A549 (cell line): Measurements from ENCODE around the gene RSPH4A. TPM values are rescaled to one million over a fixed set of nuclear protein-coding genes. Genes with fewer than 3 reads are reported as not detected.
A peak's percentile ranks its signal among the peaks of the same experiment; 100 is the strongest.

Experiments
- ATAC-seq, 2 experiments: fragments of 200-7000 bp in 1 of 2; fragments of >200 bp in 1 of 2; cut with Nextera tagmentation in 1 of 2; cut with Tn5 transposase in 1 of 2; 3 replicates each; pipeline versions ENCODE4 v1.8.0 to v1.9.1; 2018 to 2020; ENCODE audit warnings: mild to moderate bottlenecking in 1 of 2, moderate library complexity in 1 of 2
- CTCF ChIA-PET: fragments of 300-600 bp; sonication (Branson Sonifier 250); formaldehyde crosslinking; extraction: SDS; loops from one replicate; lab custom pipeline; 2021; ENCODE audit warnings: antibody characterized with exemption, inconsistent platforms; lab: Yijun Ruan, JAX
- POLR2A ChIA-PET: fragments of 350-600 bp; formaldehyde crosslinking; extraction: SDS; loops from one replicate; lab custom pipeline; 2021; ENCODE audit warnings: antibody characterized with exemption, inconsistent platforms; lab: Yijun Ruan, JAX
- DNase-seq, 2 experiments: peaks; one replicate each; pipeline versions ENCODE4 v3.0.0 to v3.0.0-alpha.2; 2011 to 2016; ENCODE audit warnings: low read depth in 1 of 2, low spot score in 1 of 2
- FAIRE-seq: peaks from 2 replicates; lab custom pipeline; 2011; peaks lifted over from hg19 to GRCh38; lab: Jason Lieb, UNC
- H3K27ac ChIP-seq, 2 experiments: fragments of >200 bp; sonication (Bioruptor Twin); formaldehyde crosslinking; 3 replicates each; pipeline ENCODE4 v1.5.1; 2016 to 2017
- H3K4me1 ChIP-seq: fragments of >200 bp; sonication (Bioruptor Twin); formaldehyde crosslinking; 3 replicates; pipeline ENCODE4 v1.6.1; 2016
- H3K4me2 ChIP-seq: fragments of >200 bp; sonication (Bioruptor Twin); formaldehyde crosslinking; 3 replicates; pipeline ENCODE4 v1.6.1; 2016
- H3K4me3 ChIP-seq: fragments of >200 bp; sonication (Bioruptor Twin); formaldehyde crosslinking; 3 replicates; pipeline ENCODE4 v1.5.1; 2016
- H3K9me3 ChIP-seq: fragments of >200 bp; sonication (Bioruptor Twin); formaldehyde crosslinking; 3 replicates; pipeline ENCODE4 v1.6.1; 2016
- CEBPB ChIP-seq, 2 experiments: fragments of >200 bp in 1 of 2; sonication (Bioruptor Twin) in 1 of 2; formaldehyde crosslinking in 1 of 2; IDR thresholded peaks; 2 replicates each; pipeline ENCODE4 v1.6.1; 2012 to 2016
- EP300 ChIP-seq, 2 experiments: fragments of >200 bp; sonication (Bioruptor Twin); formaldehyde crosslinking; IDR thresholded peaks; 2 replicates in 1 of 2; 3 replicates in 1 of 2; pipeline ENCODE4 v1.6.1; 2016 to 2017
- FOSL2 ChIP-seq, 2 experiments: fragments of 450-650 bp in 1 of 2; fragments of >200 bp in 1 of 2; sonication (Bioruptor Twin) in 1 of 2; formaldehyde crosslinking; IDR thresholded peaks; 2 replicates each; pipeline versions ENCODE4 v1.5.0 to v1.6.1; 2016 to 2020; ENCODE audit warnings: mild to moderate bottlenecking in 1 of 2, moderate library complexity in 1 of 2
- MYC ChIP-seq: IDR thresholded peaks from 2 replicates; pipeline ENCODE4 v1.6.1; 2012; ENCODE audit warnings: mild to moderate bottlenecking, inconsistent platforms, low read length, improper control_type of control experiment, borderline replicate concordance
- PHF8 ChIP-seq: fragments of 200-600 bp; sonication (generic); IDR thresholded peaks from 2 replicates; pipeline ENCODE4 v1.6.1; 2016; ENCODE audit warnings: low read depth, mild to moderate bottlenecking, antibody characterized with exemption, moderate library complexity, borderline replicate concordance
- POLR2A ChIP-seq: IDR thresholded peaks from 2 replicates; pipeline ENCODE4 v1.6.1; 2012; ENCODE audit warnings: mild to moderate bottlenecking, low read length
- SREBF2 ChIP-seq: fragments of 450-650 bp; IDR thresholded peaks from 2 replicates; pipeline ENCODE4 v1.6.1; 2014; ENCODE audit warnings: mild to moderate bottlenecking, moderate library complexity
- WGBS: methylation state at CpG from one replicate; pipeline ENCODE4 v1.1.6; 2017; ENCODE audit errors: missing lambda C conversion rate; 5-methylcytosine and 5-hydroxymethylcytosine counted together
- polyA plus RNA-seq, 4 experiments: library from polyadenylated mRNA; depleted of rRNA in 3 of 4; stranded (reverse); fragments of >200 nt; fragmentation: RNase III in 1 of 4; extraction: RNeasy Plus Mini Kit Qiagen cat#74134 plus additional on column Dnase treatment in 1 of 4; gene quantifications; 2 replicates in 3 of 4; 3 replicates in 1 of 4; pipeline ENCODE4 v1.2.3, GENCODE V29; 2011 to 2017
- TF ChIP-seq, protein P1 (sequence below): IDR thresholded peaks from 2 replicates; pipeline ENCODE4 v1.6.1; 2012
- TF ChIP-seq, protein P2 (sequence below): IDR thresholded peaks from 2 replicates; pipeline ENCODE4 v1.6.1; 2012; ENCODE audit warnings: low read depth, borderline replicate concordance

RSPH4A gene
- polyA plus RNA-seq, 2 of the 4 experiments (the other 2 are of a cell fraction): 0.13 to 0.28 TPM

GRCh38 chr6:116680880-116681672, 64.8 kb downstream of the RSPH4A start, which contains the start of gene KPNA5 (continued):
- TF ChIP-seq, protein P1, sequence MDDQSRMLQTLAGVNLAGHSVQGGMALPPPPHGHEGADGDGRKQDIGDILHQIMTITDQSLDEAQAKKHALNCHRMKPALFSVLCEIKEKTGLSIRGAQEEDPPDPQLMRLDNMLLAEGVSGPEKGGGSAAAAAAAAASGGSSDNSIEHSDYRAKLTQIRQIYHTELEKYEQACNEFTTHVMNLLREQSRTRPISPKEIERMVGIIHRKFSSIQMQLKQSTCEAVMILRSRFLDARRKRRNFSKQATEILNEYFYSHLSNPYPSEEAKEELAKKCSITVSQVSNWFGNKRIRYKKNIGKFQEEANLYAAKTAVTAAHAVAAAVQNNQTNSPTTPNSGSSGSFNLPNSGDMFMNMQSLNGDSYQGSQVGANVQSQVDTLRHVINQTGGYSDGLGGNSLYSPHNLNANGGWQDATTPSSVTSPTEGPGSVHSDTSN: no peak
- TF ChIP-seq, protein P2, sequence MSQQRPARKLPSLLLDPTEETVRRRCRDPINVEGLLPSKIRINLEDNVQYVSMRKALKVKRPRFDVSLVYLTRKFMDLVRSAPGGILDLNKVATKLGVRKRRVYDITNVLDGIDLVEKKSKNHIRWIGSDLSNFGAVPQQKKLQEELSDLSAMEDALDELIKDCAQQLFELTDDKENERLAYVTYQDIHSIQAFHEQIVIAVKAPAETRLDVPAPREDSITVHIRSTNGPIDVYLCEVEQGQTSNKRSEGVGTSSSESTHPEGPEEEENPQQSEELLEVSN: peak; percentile 41; the same call in 1 of the 2 replicates
- TF ChIP-seq POLR2A (peak; percentile 97), PHF8 (0 out of 2 replicates have a peak, but pooled peaks have one; percentile 39), MYC (no peak; the same call in 1 of the 2 replicates), CEBPB (IDR thresholded peaks at IDR 0.05) (no peak), FOSL2 (IDR thresholded peaks at IDR 0.05) (no peak), FOSL2 (CRISPR knock-in tag; IDR thresholded peaks at IDR 0.05) (no peak), SREBF2 (no peak)

- FAIRE-seq (no peak), DNase-seq (no peak), ATAC-seq (no peak)
- ChIA-PET POLR2A (interaction anchor here (1.9 kb wide), 1 partner anchor 111 kb away, joined by 5 read pairs; the partner anchor contains the start of gene RWDD1), CTCF (interaction anchor here (0.6 kb wide), 1 partner anchor 97 kb away, joined by 3 read pairs; no protein-coding TSS in a partner anchor)
- TF ChIP-seq FOSL2 (IDR thresholded peaks at IDR 0.05) (no peak), FOSL2 (CRISPR knock-in tag; IDR thresholded peaks at IDR 0.05) (peak; percentile 70), SREBF2 (no peak), EP300 (IDR thresholded peaks at IDR 0.05) (no peak)
- Histone ChIP-seq H3K4me3 (peak overlapping the region; percentile 77), H3K9me3 (no peaks in the 10 kb centered on the region), H3K27ac (peak overlapping the region; percentile 1 to 95; a peak in 3 of 6 replicates), H3K4me2 (peak overlapping the region; percentile 73), H3K4me1 (peaks cover 8% of the 10 kb centered on the region; the same call in 1 of the 3 replicates)
- 43% methylated on average over 5 of the region's 5 CpGs for WGBS
Observed at GRCh38 chr6:116682334-116682712, 66.0 kb downstream of the RSPH4A start.

Other genes starting within 250 kb of the RSPH4A start
- 20.2 and 26.8 TPM in 2 replicates for gene DSE, start 245.5 kb upstream of the RSPH4A start, polyA plus RNA-seq (2011; rRNA removed)
- gene DSE, start 245.5 kb upstream of the RSPH4A start, polyA plus RNA-seq (2017; fragmentation: RNase III; extraction: RNeasy Plus Mini Kit Qiagen cat#74134 plus additional on column Dnase treatment): 15.7 to 23.4 TPM (median 22.7 TPM) in 3 replicates
- gene CALHM6, start 155.1 kb upstream of the RSPH4A start, polyA plus RNA-seq (2011; rRNA removed): not detected in 2 replicates
- gene CALHM6, start 155.1 kb upstream of the RSPH4A start, polyA plus RNA-seq (2017; fragmentation: RNase III; extraction: RNeasy Plus Mini Kit Qiagen cat#74134 plus additional on column Dnase treatment): 0.31 TPM in 1 of 3 replicates, not detected in the others
- gene CALHM5, start 104.8 kb upstream of the RSPH4A start, polyA plus RNA-seq (2011; rRNA removed): 0.09 and 0.11 TPM in 2 replicates
- gene CALHM5, start 104.8 kb upstream of the RSPH4A start, polyA plus RNA-seq (2017; fragmentation: RNase III; extraction: RNeasy Plus Mini Kit Qiagen cat#74134 plus additional on column Dnase treatment): 0.08 to 0.12 TPM (median 0.09 TPM) in 3 replicates
- gene TRAPPC3L, start 70.8 kb upstream of the RSPH4A start, polyA plus RNA-seq (2011; rRNA removed): not detected in 2 replicates
- gene TRAPPC3L, start 70.8 kb upstream of the RSPH4A start, polyA plus RNA-seq (2017; fragmentation: RNase III; extraction: RNeasy Plus Mini Kit Qiagen cat#74134 plus additional on column Dnase treatment): not detected in 3 replicates
- not detected in 2 replicates for gene CALHM4, start 62.7 kb upstream of the RSPH4A start, polyA plus RNA-seq (2011; rRNA removed)
- gene CALHM4, start 62.7 kb upstream of the RSPH4A start, polyA plus RNA-seq (2017; fragmentation: RNase III; extraction: RNeasy Plus Mini Kit Qiagen cat#74134 plus additional on column Dnase treatment): not detected in 3 replicates
- gene RWDD1, start 45.0 kb upstream of the RSPH4A start, polyA plus RNA-seq (2011; rRNA removed): 33.2 and 47.7 TPM in 2 replicates
- 31.7 to 35.6 TPM (median 32.5 TPM) in 3 replicates for gene RWDD1, start 45.0 kb upstream of the RSPH4A start, polyA plus RNA-seq (2017; fragmentation: RNase III; extraction: RNeasy Plus Mini Kit Qiagen cat#74134 plus additional on column Dnase treatment)
- gene ZUP1, start 52.3 kb downstream of the RSPH4A start, polyA plus RNA-seq (2011; rRNA removed): 9.8 and 14.4 TPM in 2 replicates
- gene ZUP1, start 52.3 kb downstream of the RSPH4A start, polyA plus RNA-seq (2017; fragmentation: RNase III; extraction: RNeasy Plus Mini Kit Qiagen cat#74134 plus additional on column Dnase treatment): 9.7 to 10.7 TPM (median 10.0 TPM) in 3 replicates
- 3.0 and 4.5 TPM in 2 replicates for gene KPNA5, start 64.7 kb downstream of the RSPH4A start, polyA plus RNA-seq (2011; rRNA removed)
- 2.2 to 2.4 TPM (median 2.3 TPM) in 3 replicates for gene KPNA5, start 64.7 kb downstream of the RSPH4A start, polyA plus RNA-seq (2017; fragmentation: RNase III; extraction: RNeasy Plus Mini Kit Qiagen cat#74134 plus additional on column Dnase treatment)
- 0.14 TPM in 1 of 2 replicates, not detected in the other for gene FAM162B, start 149.2 kb downstream of the RSPH4A start, polyA plus RNA-seq (2011; rRNA removed)
- not detected in 3 replicates for gene FAM162B, start 149.2 kb downstream of the RSPH4A start, polyA plus RNA-seq (2017; fragmentation: RNase III; extraction: RNeasy Plus Mini Kit Qiagen cat#74134 plus additional on column Dnase treatment)
- gene GPRC6A, start 212.6 kb downstream of the RSPH4A start, polyA plus RNA-seq (2011; rRNA removed): not detected in 2 replicates
- gene GPRC6A, start 212.6 kb downstream of the RSPH4A start, polyA plus RNA-seq (2017; fragmentation: RNase III; extraction: RNeasy Plus Mini Kit Qiagen cat#74134 plus additional on column Dnase treatment): not detected in 3 replicates